ENCODE data around the gene TMCO6.

The TMCO6 gene

GRCh38 chr5:140671472-140672125, 32.3 kb downstream of the TMCO6 start:
- Histone ChIP-seq H3K4me1 (ENCODE audit: control insufficient read depth, insufficient read depth, low read length) (no peaks in the 10 kb centered on the region), H3K27me3 (ENCODE audit: control insufficient read depth, insufficient read depth, low read length, poor library complexity, severe bottlenecking) (no peaks in the 10 kb centered on the region), H3K36me3 (ENCODE audit: control insufficient read depth, insufficient read depth, low read length) (peaks cover 34% of the 10 kb centered on the region), H3K27ac (ENCODE audit: insufficient read depth, low read depth, low read length, poor library complexity, severe bottlenecking) (no peak overlapping the region), H3K9me3 (ENCODE audit: control insufficient read depth, low read length) (no peaks in the 10 kb centered on the region), H3K4me3 (ENCODE audit: insufficient read depth, low read depth, low read length) (no peak overlapping the region)
- WGBS, 2 experiments: 96 to 98% methylated on average over 6 of the region's 7 CpGs

GRCh38 chr5:140672455-140673186, 33.4 kb downstream of the TMCO6 start:
- no peak overlapping the region for H3K4me3 ChIP-seq (ENCODE audit: insufficient read depth, low read depth, low read length)
- H3K27me3 ChIP-seq (ENCODE audit: control insufficient read depth, insufficient read depth, low read length, poor library complexity, severe bottlenecking): no peaks in the 10 kb centered on the region
- no peaks in the 10 kb centered on the region for H3K4me1 ChIP-seq (ENCODE audit: control insufficient read depth, insufficient read depth, low read length)
- H3K36me3 ChIP-seq (ENCODE audit: control insufficient read depth, insufficient read depth, low read length): peaks cover 38% of the 10 kb centered on the region
- WGBS, 2 experiments: 96% methylated on average over 70 of the region's 70 CpGs
- no peaks in the 10 kb centered on the region for H3K9me3 ChIP-seq (ENCODE audit: control insufficient read depth, low read length)
- H3K27ac ChIP-seq (ENCODE audit: insufficient read depth, low read depth, low read length, poor library complexity, severe bottlenecking): no peak overlapping the region

- Histone ChIP-seq H3K4me1 (ENCODE audit: control insufficient read depth, insufficient read depth, low read length) (no peaks in the 10 kb centered on the region), H3K27ac (ENCODE audit: insufficient read depth, low read depth, low read length, poor library complexity, severe bottlenecking) (no peak within 1 kb of the TSS), H3K9me3 (ENCODE audit: control insufficient read depth, low read length) (no peaks in the 10 kb centered on the region), H3K36me3 (ENCODE audit: control insufficient read depth, insufficient read depth, low read length) (peaks cover 39% of the 10 kb centered on the region), H3K4me3 (ENCODE audit: insufficient read depth, low read depth, low read length) (no peak within 1 kb of the TSS), H3K27me3 (ENCODE audit: control insufficient read depth, insufficient read depth, low read length, poor library complexity, severe bottlenecking) (no peaks in the 10 kb centered on the region)
- WGBS, 2 experiments: 93 to 94% methylated on average over 45 of the region's 45 CpGs
Measured at GRCh38 chr5:140673187-140673976, 34.1 kb downstream of the TMCO6 start, which contains the start of gene DND1. DND1 (minus strand) TSS chr5:140673576; CDS start chr5:140673542, 34 bp downstream.

DNA sequence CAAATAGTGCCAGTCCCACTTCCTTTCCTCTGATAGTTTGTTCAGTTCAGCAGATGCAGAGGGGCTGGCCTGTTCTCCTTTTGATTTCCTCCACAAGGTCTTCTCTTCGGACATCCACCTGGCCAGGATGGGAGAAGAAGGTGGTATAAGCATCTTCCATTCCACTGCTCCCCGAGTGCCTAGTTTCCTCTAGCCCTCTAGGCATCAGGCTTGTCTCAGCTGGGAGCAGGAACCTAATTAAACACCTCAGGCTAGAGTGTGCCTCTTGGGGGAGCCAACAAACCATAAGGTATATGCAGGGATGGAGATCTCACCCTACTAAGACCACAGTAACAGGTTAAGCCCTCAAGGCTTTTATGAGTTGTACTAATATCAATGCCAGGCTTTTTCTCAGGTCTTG, 35.0 kb downstream of the TMCO6 start:
- no peaks in the 10 kb centered on the region for H3K4me1 ChIP-seq (ENCODE audit: control insufficient read depth, insufficient read depth, low read length)
- H3K9me3 ChIP-seq (ENCODE audit: control insufficient read depth, low read length): no peaks in the 10 kb centered on the region
- 88 to 94% methylated on average over 2 of the region's 2 CpGs for WGBS, 2 experiments
- H3K27me3 ChIP-seq (ENCODE audit: control insufficient read depth, insufficient read depth, low read length, poor library complexity, severe bottlenecking): no peaks in the 10 kb centered on the region
- no peak overlapping the region for H3K27ac ChIP-seq (ENCODE audit: insufficient read depth, low read depth, low read length, poor library complexity, severe bottlenecking)
- H3K36me3 ChIP-seq (ENCODE audit: control insufficient read depth, insufficient read depth, low read length): peaks cover 31% of the 10 kb centered on the region
- H3K4me3 ChIP-seq (ENCODE audit: insufficient read depth, low read depth, low read length): no peak overlapping the region

DNA sequence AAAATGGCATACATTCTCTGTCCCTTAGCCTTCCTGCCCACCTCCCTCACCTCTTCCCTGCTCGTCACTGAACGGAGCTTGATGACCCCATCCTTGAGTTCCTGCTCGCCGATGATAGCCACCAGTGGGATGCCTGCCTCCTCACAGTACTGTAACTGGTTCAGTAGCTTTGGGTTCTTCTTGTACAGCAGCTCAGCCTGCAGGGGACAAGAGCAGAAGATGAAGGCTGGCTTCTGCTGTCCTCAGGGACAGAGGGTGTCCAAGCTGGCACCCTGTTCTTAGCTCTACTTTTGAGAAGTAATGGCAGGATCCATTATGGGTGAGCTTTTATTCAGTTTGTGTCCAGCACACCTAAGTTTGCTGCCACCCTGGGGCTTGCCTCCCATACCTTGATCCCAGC, 35.4 kb downstream of the TMCO6 start:
- 97 to 99% methylated on average over 4 of the region's 4 CpGs for WGBS, 2 experiments
- no peaks in the 10 kb centered on the region for H3K9me3 ChIP-seq (ENCODE audit: control insufficient read depth, low read length)
- no peaks in the 10 kb centered on the region for H3K27me3 ChIP-seq (ENCODE audit: control insufficient read depth, insufficient read depth, low read length, poor library complexity, severe bottlenecking)
- H3K27ac ChIP-seq (ENCODE audit: insufficient read depth, low read depth, low read length, poor library complexity, severe bottlenecking): no peak overlapping the region
- no peaks in the 10 kb centered on the region for H3K4me1 ChIP-seq (ENCODE audit: control insufficient read depth, insufficient read depth, low read length)
- H3K4me3 ChIP-seq (ENCODE audit: insufficient read depth, low read depth, low read length): no peak overlapping the region
- H3K36me3 ChIP-seq (ENCODE audit: control insufficient read depth, insufficient read depth, low read length): peaks cover 31% of the 10 kb centered on the region

GRCh38 chr5:140677947-140678346, 38.7 kb downstream of the TMCO6 start:
- Histone ChIP-seq H3K27me3 (ENCODE audit: control insufficient read depth, insufficient read depth, low read length, poor library complexity, severe bottlenecking) (no peaks in the 10 kb centered on the region), H3K4me1 (ENCODE audit: control insufficient read depth, insufficient read depth, low read length) (no peaks in the 10 kb centered on the region), H3K9me3 (ENCODE audit: control insufficient read depth, low read length) (no peaks in the 10 kb centered on the region), H3K4me3 (ENCODE audit: insufficient read depth, low read depth, low read length) (no peak overlapping the region), H3K27ac (ENCODE audit: insufficient read depth, low read depth, low read length, poor library complexity, severe bottlenecking) (no peak overlapping the region), H3K36me3 (ENCODE audit: control insufficient read depth, insufficient read depth, low read length) (peaks cover 28% of the 10 kb centered on the region)
- 91 to 97% methylated on average over 3 of the region's 3 CpGs for WGBS, 2 experiments

DNA sequence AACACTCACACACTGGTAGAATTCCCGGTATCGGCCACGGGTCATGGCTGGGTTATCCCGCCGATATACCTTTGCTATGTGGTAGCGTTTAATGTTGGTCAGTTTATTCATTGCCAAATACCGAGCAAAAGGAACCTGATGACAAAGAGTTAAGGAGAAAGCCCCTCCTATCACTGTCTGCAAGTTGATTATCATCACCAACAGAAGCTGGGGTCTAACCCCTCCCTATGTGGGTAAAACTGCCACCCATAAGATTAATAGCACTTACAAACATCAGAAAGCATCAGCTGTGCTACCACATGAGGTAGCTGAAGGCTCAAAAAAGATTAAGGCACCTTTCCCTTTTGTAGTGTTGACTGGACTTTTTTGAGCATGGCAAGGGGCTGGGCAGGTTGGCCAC, 39.7 kb downstream of the TMCO6 start:
- Histone ChIP-seq H3K36me3 (ENCODE audit: control insufficient read depth, insufficient read depth, low read length) (peaks cover 23% of the 10 kb centered on the region), H3K4me3 (ENCODE audit: insufficient read depth, low read depth, low read length) (no peak overlapping the region), H3K27ac (ENCODE audit: insufficient read depth, low read depth, low read length, poor library complexity, severe bottlenecking) (no peak overlapping the region), H3K27me3 (ENCODE audit: control insufficient read depth, insufficient read depth, low read length, poor library complexity, severe bottlenecking) (no peaks in the 10 kb centered on the region), H3K9me3 (ENCODE audit: control insufficient read depth, low read length) (no peaks in the 10 kb centered on the region), H3K4me1 (ENCODE audit: control insufficient read depth, insufficient read depth, low read length) (no peaks in the 10 kb centered on the region)
- 95 to 97% methylated on average over 7 of the region's 7 CpGs for WGBS, 2 experiments

DNA sequence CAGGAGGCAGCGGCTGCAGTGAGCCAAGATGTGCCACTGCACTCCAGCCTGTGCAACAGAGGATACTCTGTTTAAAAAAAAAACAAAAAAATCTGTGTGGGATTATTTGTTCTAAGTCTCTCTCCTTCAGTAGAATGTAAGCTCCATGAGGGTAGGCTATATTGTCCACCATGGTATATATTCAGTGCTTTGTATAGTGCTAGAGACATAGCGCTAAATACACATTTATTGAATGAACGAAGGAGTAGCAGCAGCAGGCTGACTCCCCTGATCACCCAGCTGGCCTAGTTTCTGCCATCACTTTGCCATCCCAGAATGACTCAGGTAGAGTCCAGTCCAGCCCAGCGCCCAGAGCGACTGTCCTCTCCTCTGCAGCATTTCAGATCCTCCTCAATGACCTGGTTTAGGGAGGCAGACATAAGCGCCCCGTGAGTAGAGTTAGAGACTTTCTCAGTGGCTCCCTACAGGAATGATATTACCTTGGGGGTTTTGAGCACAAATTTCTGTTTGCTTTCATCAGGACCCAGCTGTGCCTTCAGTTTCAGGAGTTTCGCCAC, 51.2 kb downstream of the TMCO6 start:
- H3K36me3 ChIP-seq (ENCODE audit: control insufficient read depth, insufficient read depth, low read length): peaks cover 8% of the 10 kb centered on the region

DNA sequence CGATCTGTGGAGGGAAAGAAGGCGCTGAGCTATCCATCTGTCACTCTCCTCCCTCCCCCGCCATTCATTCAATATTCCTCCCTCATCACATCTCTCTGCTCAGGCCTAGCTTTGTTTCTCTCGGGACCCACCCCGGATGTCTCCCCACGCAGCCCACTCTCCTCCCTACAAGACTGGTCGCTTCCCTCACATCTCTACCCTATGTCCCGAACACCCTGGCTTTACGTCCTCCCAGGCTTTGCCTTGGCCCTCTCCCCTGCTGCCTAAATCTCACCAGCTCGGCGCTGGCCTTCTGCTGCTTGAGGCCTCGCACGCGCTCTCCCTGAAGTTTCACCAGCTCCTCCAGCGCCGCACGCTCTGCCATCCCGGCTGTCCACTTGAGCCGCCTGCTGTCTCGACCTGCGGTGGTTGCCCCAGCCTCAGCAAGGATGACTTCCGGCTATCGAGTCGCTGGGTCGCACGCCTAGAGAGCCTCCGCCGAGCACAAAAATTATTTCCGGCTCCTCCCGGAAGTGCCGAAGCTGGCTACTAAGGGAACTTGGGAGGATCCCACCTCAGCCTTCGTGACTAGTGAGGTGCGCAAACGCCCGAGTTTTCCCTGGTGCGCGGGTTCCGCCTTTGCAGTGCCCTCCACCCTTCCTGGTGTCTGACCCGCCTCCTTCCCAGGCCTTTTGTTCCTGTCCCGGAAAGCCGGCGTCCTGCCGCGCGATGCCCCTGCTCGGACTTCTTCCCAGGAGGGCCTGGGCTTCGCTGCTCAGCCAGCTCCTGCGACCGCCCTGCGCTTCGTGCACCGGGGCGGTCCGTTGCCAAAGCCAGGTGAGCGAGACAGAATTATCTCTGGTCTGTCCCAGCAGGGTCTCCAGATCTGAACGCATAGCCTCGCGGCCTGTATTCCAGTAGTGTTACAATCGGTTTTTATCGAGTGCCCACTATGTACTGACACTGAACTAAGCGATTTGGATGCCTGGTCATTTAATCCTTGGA, 52.0 kb downstream of the TMCO6 start, which contains the start of the genes HARS1 and HARS2:
Gene HARS1, minus strand, starts transcription at position 430 of the 984 bp plus-strand sequence. Its CDS starts 66 bp downstream, at position 364.
Gene HARS2, plus strand, starts transcription at position 515 of the 984 bp plus-strand sequence. Its CDS starts 194 bp downstream, at position 709.
- H3K27me3 ChIP-seq (ENCODE audit: control insufficient read depth, insufficient read depth, low read length, poor library complexity, severe bottlenecking): no peaks in the 10 kb centered on the region
- peak within 1 kb of the TSS; percentile 69 for H3K27ac ChIP-seq (ENCODE audit: insufficient read depth, low read depth, low read length, poor library complexity, severe bottlenecking)
- 0 to 1% methylated on average over 61 of the region's 61 CpGs for WGBS, 2 experiments
- no peaks in the 10 kb centered on the region for H3K9me3 ChIP-seq (ENCODE audit: control insufficient read depth, low read length)
- H3K36me3 ChIP-seq (ENCODE audit: control insufficient read depth, insufficient read depth, low read length): peaks cover 13% of the 10 kb centered on the region
- H3K4me3 ChIP-seq (ENCODE audit: insufficient read depth, low read depth, low read length): peak within 1 kb of the TSS; percentile 81
- no peaks in the 10 kb centered on the region for H3K4me1 ChIP-seq (ENCODE audit: control insufficient read depth, insufficient read depth, low read length)

More for the DNA sequence above, 51.2 kb downstream of the TMCO6 start:
- Histone ChIP-seq H3K27me3 (ENCODE audit: control insufficient read depth, insufficient read depth, low read length, poor library complexity, severe bottlenecking) (no peaks in the 10 kb centered on the region), H3K4me3 (ENCODE audit: insufficient read depth, low read depth, low read length) (peak overlapping the region; percentile 81), H3K4me1 (ENCODE audit: control insufficient read depth, insufficient read depth, low read length) (no peaks in the 10 kb centered on the region), H3K27ac (ENCODE audit: insufficient read depth, low read depth, low read length, poor library complexity, severe bottlenecking) (peak overlapping the region; percentile 31), H3K9me3 (ENCODE audit: control insufficient read depth, low read length) (no peaks in the 10 kb centered on the region)
- 62 to 75% methylated on average over 8 of the region's 8 CpGs for WGBS, 2 experiments

All from ectodermal cell (in vitro differentiated cells).